OCI-LY7 (cell line): ENCODE data around the gene APOL3.

ENCODE experiments used
- EZH2phosphoT487 ChIP-seq: fragments of 200-600 bp; sonication (generic); IDR thresholded peaks from 2 replicates; pipeline ENCODE4 v1.6.1; 2018; ENCODE audit warnings: low read depth, borderline replicate concordance, mild to moderate bottlenecking, mixed run types, antibody characterized with exemption, low read length, moderate library complexity, mixed read lengths
- TF ChIP-seq, protein P1 (sequence below): fragments of 200-600 bp; sonication (generic); conservative IDR thresholded peaks from 2 replicates; pipeline ENCODE4 v1.5.1; 2014; ENCODE audit warnings: mild to moderate bottlenecking, antibody characterized with exemption, low read length, moderate library complexity, mixed read lengths

DNA sequence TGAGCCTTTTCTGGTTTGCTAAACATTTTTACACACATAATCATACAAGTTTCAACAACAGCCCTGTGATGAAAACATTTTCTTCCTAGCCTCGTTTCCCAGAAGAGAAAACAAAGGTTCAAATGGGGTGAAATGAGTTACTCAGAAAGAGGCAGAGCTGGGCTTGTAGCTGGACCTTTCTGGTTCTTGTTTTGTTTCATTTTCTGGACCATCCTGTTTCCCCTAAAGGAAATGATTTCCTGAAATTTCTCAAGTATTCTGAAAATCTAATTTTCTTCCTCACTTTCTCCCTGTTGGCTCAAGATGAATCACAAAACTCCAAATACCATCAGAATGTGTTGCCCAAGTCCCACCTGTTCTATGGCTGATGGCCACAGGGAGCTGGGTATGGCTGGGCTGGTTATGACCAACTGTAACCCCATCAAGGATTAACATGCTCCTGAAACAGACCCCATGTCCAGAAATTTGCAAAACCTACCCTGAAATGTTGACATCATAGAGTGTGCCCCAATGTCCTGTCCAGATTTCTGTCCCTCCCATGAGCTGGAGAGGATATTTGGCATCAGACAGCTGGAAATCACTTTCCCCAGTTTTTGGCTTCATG, 47.7 kb upstream of the APOL3 start:
- TF ChIP-seq, protein P1, sequence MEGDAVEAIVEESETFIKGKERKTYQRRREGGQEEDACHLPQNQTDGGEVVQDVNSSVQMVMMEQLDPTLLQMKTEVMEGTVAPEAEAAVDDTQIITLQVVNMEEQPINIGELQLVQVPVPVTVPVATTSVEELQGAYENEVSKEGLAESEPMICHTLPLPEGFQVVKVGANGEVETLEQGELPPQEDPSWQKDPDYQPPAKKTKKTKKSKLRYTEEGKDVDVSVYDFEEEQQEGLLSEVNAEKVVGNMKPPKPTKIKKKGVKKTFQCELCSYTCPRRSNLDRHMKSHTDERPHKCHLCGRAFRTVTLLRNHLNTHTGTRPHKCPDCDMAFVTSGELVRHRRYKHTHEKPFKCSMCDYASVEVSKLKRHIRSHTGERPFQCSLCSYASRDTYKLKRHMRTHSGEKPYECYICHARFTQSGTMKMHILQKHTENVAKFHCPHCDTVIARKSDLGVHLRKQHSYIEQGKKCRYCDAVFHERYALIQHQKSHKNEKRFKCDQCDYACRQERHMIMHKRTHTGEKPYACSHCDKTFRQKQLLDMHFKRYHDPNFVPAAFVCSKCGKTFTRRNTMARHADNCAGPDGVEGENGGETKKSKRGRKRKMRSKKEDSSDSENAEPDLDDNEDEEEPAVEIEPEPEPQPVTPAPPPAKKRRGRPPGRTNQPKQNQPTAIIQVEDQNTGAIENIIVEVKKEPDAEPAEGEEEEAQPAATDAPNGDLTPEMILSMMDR = no peak
- TF ChIP-seq EZH2phosphoT487 = no peak
